NCI-H1092 treated with DMSO at 0.1 percent for 48 hours (cell line): ENCODE measurements around the gene SEC24A.
"Not testable (repeated sequence)": the region's sequence is repeated elsewhere in the genome, so short reads cannot be mapped to it uniquely, and the experiment has no call there.

Experiments used
- DNase-seq: peaks from one replicate; lab custom pipeline; 2025; lab: John Stamatoyannopoulos, UW

Gene SEC24A

DNA sequence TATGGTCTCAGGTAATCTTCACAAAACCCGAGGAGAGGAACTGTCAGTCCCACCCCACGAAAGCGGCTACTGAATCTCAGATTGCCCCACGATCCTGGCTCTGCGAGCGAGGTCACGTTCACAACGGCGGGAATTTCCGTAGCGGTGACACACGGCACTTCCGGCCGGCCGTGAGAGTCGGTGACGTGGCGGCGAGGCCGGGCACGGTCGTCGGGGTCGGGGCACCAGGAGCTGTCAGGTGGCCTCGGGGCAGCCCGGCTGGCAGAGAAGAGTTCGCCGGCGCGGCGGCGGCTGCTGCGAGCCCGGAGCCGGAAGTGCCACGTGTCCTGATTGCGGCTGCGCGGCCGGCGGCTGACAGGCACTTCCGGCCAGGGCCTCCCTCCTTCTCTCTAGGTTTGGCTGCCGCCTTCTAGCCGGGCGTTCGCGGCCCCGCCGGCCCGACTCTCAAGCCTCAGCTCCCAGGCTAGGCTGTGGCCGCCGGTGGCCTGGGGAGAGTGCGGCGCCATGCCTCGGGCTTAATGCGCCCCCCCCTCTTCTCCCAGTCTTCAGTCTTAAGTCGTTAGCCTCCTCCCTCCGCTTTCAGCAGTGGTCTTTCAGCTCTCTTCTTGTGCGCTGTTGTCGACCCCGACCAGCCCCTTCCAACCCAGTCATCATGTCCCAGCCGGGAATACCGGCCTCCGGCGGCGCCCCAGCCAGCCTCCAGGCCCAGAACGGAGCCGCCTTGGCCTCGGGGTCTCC is at the start of gene SEC24A:
SEC24A (plus strand) TSS at position 361 of the 738 bp plus-strand sequence; CDS start at position 653, 292 bp downstream.
- peak; percentile 72 for DNase-seq

DNA sequence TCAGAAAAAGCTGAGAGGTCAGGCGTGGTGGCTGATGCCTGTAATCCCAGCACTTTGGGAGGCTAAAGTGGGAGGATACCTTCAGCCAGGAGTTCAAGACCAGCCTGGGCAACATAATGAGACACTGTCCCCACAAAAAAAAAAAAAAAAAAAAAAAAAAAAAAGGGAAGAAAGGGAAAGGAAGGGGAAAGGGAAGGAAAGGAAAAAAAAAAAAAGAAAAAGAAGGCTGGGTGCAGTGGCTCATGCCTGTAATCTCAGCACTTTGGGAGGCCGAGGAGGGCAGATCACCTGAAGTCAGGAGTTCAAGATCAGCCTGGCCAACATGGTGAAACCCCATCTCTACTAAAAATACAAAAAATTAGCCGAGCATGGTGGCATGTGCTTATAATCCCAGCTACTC is 48.8 kb upstream of the SEC24A start:
- not testable (repeated sequence) for DNase-seq

DNA sequence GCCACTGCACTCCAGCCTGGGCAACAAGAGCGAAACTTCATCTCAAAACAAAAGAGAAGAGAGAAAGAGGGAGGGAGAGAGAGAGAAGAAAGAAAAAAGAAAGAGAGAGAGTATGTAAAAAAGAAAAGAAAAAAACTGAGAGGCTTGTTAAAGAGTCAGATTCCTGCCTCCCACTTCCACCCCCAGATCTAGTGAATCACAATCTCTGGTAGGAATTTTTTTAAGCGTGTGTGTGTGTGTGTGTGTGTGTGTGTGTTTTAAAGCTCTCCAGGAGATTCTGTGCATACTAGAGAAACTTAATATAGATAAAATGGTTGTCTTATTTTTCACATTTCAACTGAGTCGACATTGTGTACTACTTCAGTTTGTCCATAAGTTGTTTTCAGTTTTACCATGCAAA is 48.0 kb upstream of the SEC24A start:
- no peak for DNase-seq

DNA sequence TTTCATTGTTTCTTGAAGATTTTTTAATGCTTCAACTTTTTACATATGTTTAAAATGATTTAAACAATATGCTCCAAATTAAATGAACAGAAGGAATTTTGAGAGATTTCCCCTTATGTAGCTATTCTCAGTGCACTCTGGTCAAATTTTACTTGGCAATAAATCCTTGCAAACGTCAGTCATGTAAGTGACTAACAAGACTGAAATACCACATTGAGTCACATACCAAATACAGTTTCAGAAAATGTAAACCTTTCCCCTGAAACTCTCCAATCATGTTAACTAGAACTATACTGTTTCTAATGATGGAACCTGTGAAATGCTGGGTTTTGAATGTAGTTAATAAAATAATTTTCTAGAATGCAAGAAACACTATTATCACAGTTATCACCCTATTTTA is 45.5 kb upstream of the SEC24A start:
- no peak for DNase-seq

GRCh38 chr5:134604908-134605307 is 43.7 kb upstream of the SEC24A start:
- DNase-seq = no peak

GRCh38 chr5:134606726-134607125 is 41.9 kb upstream of the SEC24A start:
- DNase-seq = no peak

- no peak for DNase-seq
These were observed 40.0 kb upstream of the SEC24A start for GRCh38 chr5:134608555-134608954.

- DNase-seq = no peak
These were observed 39.2 kb upstream of the SEC24A start for GRCh38 chr5:134609232-134609851.

GRCh38 chr5:134610725-134611124 is 37.9 kb upstream of the SEC24A start:
- no peak for DNase-seq

DNA sequence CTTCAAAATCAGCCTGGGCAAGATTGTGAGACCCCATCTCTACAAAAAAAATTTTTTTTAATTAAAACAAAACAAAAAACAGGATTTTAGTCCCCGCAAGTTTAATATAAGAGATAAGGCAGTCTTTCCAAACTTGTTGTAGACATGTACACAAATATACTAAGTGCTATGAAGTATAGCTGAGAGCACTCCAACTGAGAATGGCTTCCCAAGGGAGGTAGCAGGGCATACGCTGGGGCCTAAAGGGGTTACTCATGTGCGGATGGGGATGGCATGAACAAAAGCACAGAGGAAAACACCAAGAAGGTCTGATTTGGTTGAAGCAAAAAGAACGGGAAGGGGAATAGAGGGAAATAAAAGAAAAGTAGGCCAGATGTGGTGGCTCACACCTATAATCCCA is 37.1 kb upstream of the SEC24A start:
- DNase-seq = no peak

GRCh38 chr5:134614450-134615085 is 34.0 kb upstream of the SEC24A start:
- no peak for DNase-seq

- DNase-seq = no peak
These were observed 28.0 kb upstream of the SEC24A start for GRCh38 chr5:134620634-134621033.

- no peak for DNase-seq
These were observed 23.0 kb upstream of the SEC24A start for GRCh38 chr5:134625559-134625958.

DNA sequence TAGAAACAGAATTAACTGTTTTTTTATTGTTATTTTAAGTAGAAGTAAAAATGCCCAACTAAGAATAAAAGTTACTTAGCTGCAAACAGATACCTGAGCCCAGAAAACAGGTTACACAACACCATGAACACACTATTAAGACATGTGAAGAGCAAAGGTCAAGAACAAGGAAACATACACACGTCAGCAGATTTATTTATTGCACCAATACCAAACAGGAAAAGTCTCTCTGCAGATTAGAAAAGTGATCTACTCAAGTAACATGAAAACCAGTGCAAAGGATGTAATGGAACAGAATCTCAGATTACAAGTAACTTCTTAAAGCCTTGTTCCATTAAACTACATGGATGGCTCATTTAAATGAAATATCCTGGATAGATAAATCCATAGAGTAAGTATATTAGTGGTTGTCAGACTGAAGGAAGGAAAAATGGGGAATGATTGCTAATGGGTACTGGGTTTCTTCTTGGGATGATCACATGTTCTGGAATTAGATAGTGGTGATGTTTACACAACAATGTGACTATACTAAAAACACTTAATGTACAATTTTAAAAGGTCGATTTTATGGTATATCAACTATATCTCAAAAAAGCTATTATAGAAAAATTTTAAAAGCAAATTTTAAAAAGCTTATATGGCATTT is 22.1 kb upstream of the SEC24A start:
- no peak for DNase-seq

GRCh38 chr5:134634227-134634626 is 14.4 kb upstream of the SEC24A start:
- no peak for DNase-seq

DNA sequence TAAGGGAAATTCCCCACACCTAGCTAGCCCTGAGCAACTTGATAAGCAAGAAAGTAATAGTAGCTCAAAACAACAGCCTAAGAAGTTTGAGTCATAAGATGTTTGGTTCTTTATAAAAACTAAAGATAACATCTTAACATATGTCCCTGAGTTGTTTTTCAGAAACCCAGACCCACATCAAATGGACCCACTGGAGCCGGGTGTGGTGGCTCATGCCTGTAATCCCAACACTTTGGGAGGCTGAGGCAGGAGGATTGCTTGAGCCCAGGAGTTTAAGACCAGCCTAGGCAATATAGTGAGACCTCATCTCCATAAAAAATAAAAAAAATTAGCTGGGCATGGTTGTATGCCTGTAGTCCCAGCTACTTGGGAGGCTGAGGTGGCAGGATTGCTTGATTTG is 13.2 kb upstream of the SEC24A start:
- DNase-seq = not testable (repeated sequence)

- no peak for DNase-seq
These were observed 11.4 kb upstream of the SEC24A start for GRCh38 chr5:134637116-134637721.

DNA sequence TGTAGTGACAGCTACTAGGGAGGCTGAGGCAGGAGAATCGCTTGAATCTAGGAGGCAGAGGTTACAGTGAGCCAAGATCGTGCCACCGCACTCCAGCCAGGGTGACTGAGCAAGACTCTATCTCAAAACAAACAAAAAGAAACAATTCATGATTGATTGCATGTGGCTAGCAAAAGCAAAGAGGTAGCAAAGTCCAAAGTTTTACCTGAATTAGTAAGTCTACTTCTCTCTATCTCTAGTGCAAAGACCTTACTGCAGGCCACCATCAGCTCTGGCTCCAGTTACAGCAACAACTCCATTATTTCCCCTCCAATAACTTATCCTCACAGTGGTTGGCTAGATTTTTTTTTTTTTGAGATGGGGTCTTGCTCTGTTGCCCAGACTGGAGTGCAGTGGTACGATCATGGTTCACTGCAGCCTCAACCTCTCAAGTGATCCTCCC is 9.8 kb upstream of the SEC24A start:
- no peak for DNase-seq

DNA sequence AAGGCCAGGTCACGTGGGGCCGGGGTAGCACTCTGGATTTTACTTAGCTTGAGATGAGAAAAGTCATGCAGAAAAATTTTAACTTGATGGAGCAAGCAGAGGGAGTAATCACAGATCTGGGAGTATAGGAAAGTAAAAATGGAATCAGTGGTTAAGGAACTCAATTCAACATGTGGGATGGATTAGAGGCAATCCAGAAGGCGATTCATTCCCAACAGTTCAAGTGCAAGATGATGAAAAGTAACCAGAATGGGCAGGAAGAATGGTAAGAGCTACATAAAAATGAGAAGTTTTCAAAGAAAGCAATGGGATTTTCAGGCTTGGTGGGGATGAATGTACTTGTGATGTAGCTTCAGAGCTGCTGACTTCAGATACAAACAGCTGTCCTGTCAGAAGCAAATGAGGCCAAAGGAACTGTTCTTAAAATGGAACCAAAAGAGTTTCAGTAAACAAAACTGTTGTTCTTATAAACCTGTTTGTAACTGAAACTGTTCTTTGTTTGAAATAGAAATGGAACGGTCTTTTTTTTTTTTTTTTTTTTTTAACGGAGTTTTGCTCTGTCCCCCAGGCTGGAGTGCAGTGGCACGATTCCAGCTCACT is 5.6 kb upstream of the SEC24A start:
- DNase-seq = no peak

- DNase-seq = peak; percentile 25
These were observed 698 bp upstream of the SEC24A start for GRCh38 chr5:134647750-134648424.

- no peak for DNase-seq
These were observed 714 bp downstream of the SEC24A start for GRCh38 chr5:134649163-134649835.
